Thoracic aorta (tissue), 2 donors: ENCODE results near the gene LAMP2. TPM values are rescaled to one million over a fixed set of nuclear protein-coding genes. Genes with fewer than 3 reads are reported as not detected.

Experiments
- ATAC-seq: fragments of 150-250 bp; one replicate; pipeline ENCODE4 v1.8.0; 2017; ENCODE audit warnings: low read depth; ENCODE audit not compliant: insufficient number of reproducible peaks, low FRiP score
- DNase-seq: peaks from one replicate; pipeline ENCODE4 v3.0.0-alpha.2; 2020; ENCODE audit warnings: low spot score
- H3K27ac ChIP-seq, 2 donors: fragments of 200-600 bp; sonication (generic); 1 replicate in 1 of 2; 2 replicates in 1 of 2; pipeline ENCODE4 v1.5.1; 2016; ENCODE audit warnings: mild to moderate bottlenecking in 2 of 2, moderate library complexity in 2 of 2
- H3K27me3 ChIP-seq: fragments of 200-600 bp; sonication (generic); replicated peaks from 2 replicates; pipeline ENCODE4 v1.6.0; 2016; ENCODE audit warnings: mild to moderate bottlenecking; ENCODE audit not compliant: insufficient read depth
- H3K36me3 ChIP-seq: fragments of 200-600 bp; sonication (generic); one replicate; pipeline ENCODE4 v1.5.1; 2016
- H3K4me1 ChIP-seq, 2 donors: fragments of 200-600 bp; sonication (generic); 1 replicate in 1 of 2; 2 replicates in 1 of 2; pipeline versions ENCODE4 v1.5.1 to v1.6.0; 2016; ENCODE audit warnings: low read depth in 2 of 2, mild to moderate bottlenecking in 1 of 2; ENCODE audit not compliant: control insufficient read depth in 1 of 2
- H3K4me3 ChIP-seq: fragments of 200-600 bp; sonication (generic); 2 replicates; pipeline ENCODE4 v1.5.1; 2016; ENCODE audit warnings: mild to moderate bottlenecking
- H3K9me3 ChIP-seq: fragments of 200-600 bp; sonication (generic); 2 replicates; pipeline ENCODE4 v1.5.1; 2016
- total RNA-seq, 2 donors: library from RNA; depleted of rRNA; stranded (reverse); fragments of >200 nt; gene quantifications; one replicate each; pipeline versions ENCODE4 v1.1.0 to v1.2.3, GENCODE V29; 2016
- TF ChIP-seq, protein P1 (sequence below): fragments of 200-600 bp; sonication (generic); IDR thresholded peaks from one replicate; pipeline ENCODE4 v1.5.1; 2019; ENCODE audit warnings: antibody characterized with exemption

The LAMP2 gene
- total RNA-seq, 2 donors from 2014 or later, result 81.3 to 118 TPM

DNA sequence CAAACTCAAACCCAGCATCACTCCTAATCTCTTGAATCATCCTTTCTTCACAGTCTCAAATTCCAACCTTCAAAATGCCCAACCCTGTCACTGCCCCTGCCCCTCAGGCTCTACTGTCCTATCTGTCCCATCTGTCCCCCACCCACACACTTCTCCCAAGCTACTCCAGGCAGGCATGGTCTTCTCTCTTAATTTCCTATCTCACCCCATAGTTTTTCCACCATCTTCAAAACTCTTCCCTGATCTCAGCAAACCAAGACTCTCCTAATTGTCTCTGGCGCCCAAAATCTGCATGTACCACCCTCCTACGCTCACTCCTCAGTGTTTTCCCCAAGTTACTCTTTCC, 644 bp downstream of the LAMP2 start:
- H3K27ac ChIP-seq, result peak overlapping the region; percentile 85 to 88
- no peaks in the 10 kb centered on the region for H3K36me3 ChIP-seq
- H3K9me3 ChIP-seq, result no peaks in the 10 kb centered on the region
- ATAC-seq (no peak), DNase-seq (no peak)
- TF ChIP-seq, protein P1, sequence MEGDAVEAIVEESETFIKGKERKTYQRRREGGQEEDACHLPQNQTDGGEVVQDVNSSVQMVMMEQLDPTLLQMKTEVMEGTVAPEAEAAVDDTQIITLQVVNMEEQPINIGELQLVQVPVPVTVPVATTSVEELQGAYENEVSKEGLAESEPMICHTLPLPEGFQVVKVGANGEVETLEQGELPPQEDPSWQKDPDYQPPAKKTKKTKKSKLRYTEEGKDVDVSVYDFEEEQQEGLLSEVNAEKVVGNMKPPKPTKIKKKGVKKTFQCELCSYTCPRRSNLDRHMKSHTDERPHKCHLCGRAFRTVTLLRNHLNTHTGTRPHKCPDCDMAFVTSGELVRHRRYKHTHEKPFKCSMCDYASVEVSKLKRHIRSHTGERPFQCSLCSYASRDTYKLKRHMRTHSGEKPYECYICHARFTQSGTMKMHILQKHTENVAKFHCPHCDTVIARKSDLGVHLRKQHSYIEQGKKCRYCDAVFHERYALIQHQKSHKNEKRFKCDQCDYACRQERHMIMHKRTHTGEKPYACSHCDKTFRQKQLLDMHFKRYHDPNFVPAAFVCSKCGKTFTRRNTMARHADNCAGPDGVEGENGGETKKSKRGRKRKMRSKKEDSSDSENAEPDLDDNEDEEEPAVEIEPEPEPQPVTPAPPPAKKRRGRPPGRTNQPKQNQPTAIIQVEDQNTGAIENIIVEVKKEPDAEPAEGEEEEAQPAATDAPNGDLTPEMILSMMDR, result no peak
- peaks cover 7% of the 10 kb centered on the region in 2 donors for H3K4me1 ChIP-seq
- no peaks in the 10 kb centered on the region for H3K27me3 ChIP-seq
- H3K4me3 ChIP-seq, result peak overlapping the region; percentile 91

DNA sequence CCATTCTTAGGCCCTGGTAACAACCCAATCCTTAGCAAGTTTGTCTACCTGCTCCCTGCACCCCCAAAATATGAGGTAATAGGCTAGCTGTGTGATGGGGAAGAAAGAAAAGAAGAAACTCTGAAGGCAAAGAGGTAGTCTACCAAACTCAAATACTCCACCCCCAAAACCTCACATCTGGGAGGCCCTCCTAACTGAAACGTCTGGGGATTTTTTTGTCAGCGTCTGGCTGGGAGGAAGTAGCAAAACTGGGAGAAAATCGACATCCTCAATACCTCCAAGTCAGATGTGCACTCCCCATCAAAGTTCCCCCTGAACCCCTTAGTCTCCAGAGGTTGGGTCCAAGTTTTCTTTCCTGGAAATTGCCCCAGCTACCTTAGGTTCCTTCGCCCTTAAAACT, 1.0 kb downstream of the LAMP2 start:
- no peak for ATAC-seq
- H3K4me3 ChIP-seq, result peak overlapping the region; percentile 91
- H3K27me3 ChIP-seq, result no peaks in the 10 kb centered on the region
- TF ChIP-seq, protein P1, result no peak
- H3K27ac ChIP-seq, result no peak overlapping the region
- DNase-seq, result no peak
- H3K4me1 ChIP-seq, result peaks cover 7% of the 10 kb centered on the region in 2 donors
- no peaks in the 10 kb centered on the region for H3K9me3 ChIP-seq
- H3K36me3 ChIP-seq, result no peaks in the 10 kb centered on the region

DNA sequence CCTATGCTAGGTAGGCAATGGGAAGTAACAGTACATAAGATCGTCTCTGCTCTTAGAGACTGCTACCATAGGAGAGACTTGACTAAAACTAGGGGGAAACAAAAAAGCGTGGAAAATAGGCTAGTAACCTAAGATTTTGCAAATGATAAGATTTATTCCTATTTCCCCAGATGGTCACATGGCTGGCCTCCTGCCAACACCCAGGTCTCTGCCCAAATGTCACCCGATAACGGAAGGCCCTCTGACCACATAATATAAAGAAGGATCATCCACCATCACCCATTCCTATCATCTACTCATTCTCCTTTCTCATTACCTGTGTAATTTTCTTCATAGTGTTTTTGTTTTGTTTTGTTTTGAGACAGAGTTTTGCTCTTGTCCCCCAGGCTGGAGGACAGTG, 4.7 kb downstream of the LAMP2 start:
- ATAC-seq (no peak), DNase-seq (no peak)
- Histone ChIP-seq H3K27ac (no peak overlapping the region), H3K4me1 (peaks cover 7% of the 10 kb centered on the region in 2 donors), H3K36me3 (no peaks in the 10 kb centered on the region), H3K4me3 (no peak overlapping the region), H3K9me3 (no peaks in the 10 kb centered on the region), H3K27me3 (no peaks in the 10 kb centered on the region)
- TF ChIP-seq, protein P1, result no peak

DNA sequence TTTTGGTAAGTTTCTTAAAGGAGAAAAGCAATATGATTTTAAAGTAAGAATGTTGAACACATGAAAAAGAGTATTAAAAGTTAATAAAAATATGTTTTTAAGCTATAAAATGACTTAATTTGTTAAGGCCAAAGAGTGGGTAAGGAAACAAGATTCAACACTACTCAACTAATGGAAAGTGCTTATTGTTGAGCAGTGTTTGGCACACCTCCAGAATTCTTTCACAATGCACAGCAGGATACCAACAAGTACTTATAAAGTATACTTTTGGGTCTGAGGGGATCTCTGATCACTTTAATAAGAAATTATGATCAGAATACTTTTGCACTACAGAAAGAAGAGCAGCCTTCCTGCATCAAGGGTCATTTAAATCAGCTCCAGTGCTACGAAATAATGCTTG, 5.9 kb downstream of the LAMP2 start:
- peaks cover 7 to 8% of the 10 kb centered on the region in 2 donors for H3K4me1 ChIP-seq
- TF ChIP-seq, protein P1, result no peak
- no peaks in the 10 kb centered on the region for H3K27me3 ChIP-seq
- H3K9me3 ChIP-seq, result no peaks in the 10 kb centered on the region
- H3K36me3 ChIP-seq, result no peaks in the 10 kb centered on the region
- DNase-seq (no peak), ATAC-seq (no peak)
- H3K27ac ChIP-seq, result no peak overlapping the region
- no peak overlapping the region for H3K4me3 ChIP-seq

DNA sequence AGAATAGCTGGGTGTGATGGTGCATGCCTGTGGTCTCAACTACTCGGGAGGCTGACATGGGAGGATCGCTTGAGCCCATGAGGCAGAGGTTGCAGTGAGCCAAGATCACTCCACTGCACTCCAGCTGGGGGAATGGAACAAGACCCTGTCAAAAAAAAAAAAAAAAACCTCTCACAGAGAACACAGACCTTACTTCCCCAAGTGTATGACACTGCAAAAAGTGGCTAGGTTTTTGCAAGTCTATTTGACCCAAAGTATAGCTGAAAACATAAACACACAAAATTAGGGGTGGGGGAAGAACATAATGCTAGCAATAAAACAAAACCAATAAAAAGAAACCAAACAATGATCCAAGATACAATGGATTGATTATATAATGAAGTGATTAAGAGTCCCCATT, 6.7 kb downstream of the LAMP2 start:
- no peak for ATAC-seq
- TF ChIP-seq, protein P1, result no peak
- H3K4me1 ChIP-seq, result peaks cover 5 to 12% of the 10 kb centered on the region in 2 donors

More for the DNA sequence above, 6.7 kb downstream of the LAMP2 start:
- no peaks in the 10 kb centered on the region for H3K36me3 ChIP-seq
- H3K4me3 ChIP-seq, result no peak overlapping the region
- no peak overlapping the region for H3K27ac ChIP-seq
- H3K9me3 ChIP-seq, result no peaks in the 10 kb centered on the region
- no peak for DNase-seq
- no peaks in the 10 kb centered on the region for H3K27me3 ChIP-seq
